GM13976 (cell line): Measurements from ENCODE around the gene TRIM62.

Experiments used
- DNase-seq: peaks from one replicate; pipeline ENCODE4 v3.0.0; 2012; ENCODE audit warnings: low spot score
- CTCF ChIP-seq: IDR thresholded peaks from 2 replicates; pipeline ENCODE4 v1.5.1; 2012; ENCODE audit warnings: borderline replicate concordance, mild to moderate bottlenecking; ENCODE audit not compliant: insufficient read depth; ENCODE audit errors: extremely low read depth, missing control alignments, control extremely low read depth
- in situ Hi-C: fragments of 300-500 bp; cut with MboI; formaldehyde crosslinking; loops from one replicate; pipeline ENCODE4 v1.12.0; 2022; ENCODE audit warnings: low sequenced_read_pairs, mixed read lengths, inconsistent platforms; ENCODE audit not compliant: unreplicated experiment

The TRIM62 gene

GRCh38 chr1:33191731-33192275 lies 10.0 kb upstream of the TRIM62 start:
- no peak for DNase-seq
- no peak for TF ChIP-seq CTCF
- in situ Hi-C loops, result no loop called here

GRCh38 chr1:33190701-33191100 lies 8.9 kb upstream of the TRIM62 start:
- in situ Hi-C loops, result no loop called here
- no peak for TF ChIP-seq CTCF
- no peak for DNase-seq

DNA sequence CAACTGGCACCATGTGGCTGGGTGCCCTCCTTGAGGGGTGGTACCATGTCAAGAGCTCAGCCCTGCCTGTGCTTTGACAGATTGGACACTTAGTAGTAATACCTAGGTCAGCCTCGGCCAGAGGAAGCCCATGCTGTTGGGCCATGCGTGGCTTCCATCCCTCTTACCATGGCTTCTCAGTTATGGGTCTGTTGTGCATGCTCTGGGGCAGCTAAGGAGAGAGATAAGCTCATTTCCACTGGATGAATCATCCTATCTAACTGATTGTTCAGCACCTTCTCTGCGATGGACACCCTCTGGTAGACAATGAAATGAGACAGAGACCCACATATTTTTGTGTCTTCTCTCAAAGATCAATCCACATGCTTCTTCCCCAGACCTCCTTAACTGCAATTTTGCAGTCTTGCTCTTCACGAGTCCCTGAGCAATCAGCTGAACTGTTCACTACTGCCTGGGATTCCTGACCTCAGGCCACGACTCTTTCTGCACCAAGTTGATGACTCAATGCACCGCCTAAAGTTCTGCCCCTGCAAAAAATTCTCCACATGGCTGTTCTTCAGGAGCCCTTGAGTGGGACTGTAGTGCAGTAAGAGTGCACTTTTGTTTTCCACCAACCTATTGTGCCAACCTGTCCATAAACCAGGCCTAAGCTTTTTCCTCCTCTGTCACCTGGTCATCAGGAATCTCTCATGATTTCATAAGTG lies 6.9 kb upstream of the TRIM62 start:
- no peak for DNase-seq
- TF ChIP-seq CTCF, result no peak
- in situ Hi-C loops, result no loop called here

GRCh38 chr1:33186936-33187335 lies 5.1 kb upstream of the TRIM62 start:
- DNase-seq, result no peak
- TF ChIP-seq CTCF, result no peak
- in situ Hi-C loops, result no loop called here

DNA sequence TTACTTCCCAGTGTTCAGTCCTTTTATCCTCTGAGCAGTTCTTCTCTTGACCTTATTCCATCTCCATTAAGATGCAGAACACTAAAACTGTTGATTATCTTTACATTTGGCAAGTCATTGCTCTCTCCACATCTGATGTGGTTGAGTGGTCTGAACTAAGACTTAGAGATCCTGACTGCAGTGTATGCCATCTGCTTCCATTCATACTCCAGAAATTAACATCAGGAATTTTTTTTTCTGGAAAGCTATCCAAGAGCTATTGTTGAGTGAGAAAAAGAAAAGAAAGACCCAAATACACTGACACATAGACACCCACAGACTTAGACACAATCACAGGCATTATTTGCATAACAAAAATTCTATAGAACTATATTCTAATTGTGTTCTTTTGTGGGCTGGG lies 3.7 kb upstream of the TRIM62 start:
- in situ Hi-C loops, result no loop called here
- DNase-seq, result no peak
- no peak for TF ChIP-seq CTCF

- in situ Hi-C loops, result no loop called here
- no peak for TF ChIP-seq CTCF
- no peak for DNase-seq
Observed at GRCh38 chr1:33183306-33183705, 1.5 kb upstream of the TRIM62 start.
